Lower leg skin (tissue), 3 donors: ENCODE data around the gene KPNB1.

Experiments used
- CTCF ChIP-seq, 3 donors: fragments of 450-650 bp; IDR thresholded peaks; one replicate each; pipeline ENCODE4 v1.5.1; 2016; ENCODE audit warnings: antibody characterized with exemption in 3 of 3, mild to moderate bottlenecking in 3 of 3, moderate library complexity in 2 of 3
- POLR2A ChIP-seq, 2 donors: fragments of 450-650 bp; IDR thresholded peaks; one replicate each; pipeline ENCODE4 v1.6.1; 2016 to 2017; ENCODE audit warnings: antibody characterized with exemption in 2 of 2, mild to moderate bottlenecking in 1 of 2, moderate library complexity in 1 of 2

GRCh38 chr17:47708312-47708863 is 58.7 kb downstream of the KPNB1 start:
- TF ChIP-seq CTCF (IDR thresholded peaks at IDR 0.05) (no peak), POLR2A (IDR thresholded peaks at IDR 0.05) (no peak)
